Nucleus accumbens (tissue), 56 donors: ENCODE results near the gene ST13.
"Not testable (repeated sequence)": the region's sequence is repeated elsewhere in the genome, so short reads cannot be mapped to it uniquely, and the experiment has no call there.

Experiments used
- DNase-seq, 56 donors: peaks; one replicate each; lab custom pipeline; 2025; lab: John Stamatoyannopoulos, UW

The ST13 gene

DNA sequence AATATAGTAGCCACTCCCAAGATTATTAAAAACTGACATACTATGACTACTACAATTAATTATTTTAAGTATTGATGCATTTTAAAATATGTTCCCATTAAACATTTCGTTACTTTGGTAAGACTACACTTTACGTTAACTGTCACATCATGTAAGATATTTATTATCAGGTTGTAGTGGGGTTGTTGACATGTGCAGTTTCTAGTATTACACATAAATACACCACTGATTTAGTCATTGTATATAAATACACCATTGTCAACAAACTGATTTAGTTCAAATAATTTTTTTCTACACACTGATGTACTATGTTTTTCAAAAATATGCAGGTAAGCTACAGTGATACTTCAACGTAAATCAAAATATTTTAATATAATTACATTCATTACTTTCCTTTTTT is 11.5 kb downstream of the ST13 start:
- DNase-seq, result no peak

GRCh38 chr22:40838486-40838885 is 18.0 kb downstream of the ST13 start:
- no peak for DNase-seq

DNA sequence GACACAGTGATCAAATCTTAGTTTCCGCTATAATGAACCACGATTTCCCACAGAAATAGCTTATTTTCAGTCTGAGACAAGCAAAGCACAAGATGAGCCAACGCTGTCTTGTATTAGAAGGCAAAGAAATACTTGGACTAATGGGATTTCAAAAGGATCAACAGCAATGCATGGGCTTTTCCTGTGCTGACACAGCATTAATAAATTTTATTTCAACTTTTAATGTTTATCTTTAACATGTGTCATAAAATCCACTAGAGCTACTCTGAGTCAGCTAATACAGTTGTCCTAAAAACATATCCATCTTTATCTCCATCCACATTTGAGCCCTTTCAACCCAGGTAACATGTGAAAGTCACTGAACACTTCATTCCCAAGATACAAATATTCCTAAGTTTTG is 21.8 kb downstream of the ST13 start:
- DNase-seq, result no peak

DNA sequence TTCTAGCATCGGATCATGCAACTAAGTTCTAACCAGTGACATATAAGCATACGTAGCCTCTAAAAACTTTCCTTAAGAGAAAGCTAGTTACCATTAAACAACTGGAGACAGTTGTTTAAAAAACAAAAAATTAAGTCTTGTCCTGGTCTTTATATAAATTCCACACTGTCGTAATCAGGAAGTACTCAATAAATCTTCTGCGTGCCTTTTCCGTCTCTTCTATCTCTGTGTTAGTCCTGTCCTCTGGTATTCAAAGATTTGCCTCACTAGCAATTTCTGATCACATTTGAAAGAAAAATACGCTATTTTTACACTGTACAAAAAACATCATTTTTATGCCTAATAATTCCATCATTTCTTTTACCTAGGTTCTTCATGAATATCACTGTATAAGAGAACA is 27.3 kb downstream of the ST13 start:
- no peak for DNase-seq

GRCh38 chr22:40826984-40827741 is 29.3 kb downstream of the ST13 start:
- no peak for DNase-seq

DNA sequence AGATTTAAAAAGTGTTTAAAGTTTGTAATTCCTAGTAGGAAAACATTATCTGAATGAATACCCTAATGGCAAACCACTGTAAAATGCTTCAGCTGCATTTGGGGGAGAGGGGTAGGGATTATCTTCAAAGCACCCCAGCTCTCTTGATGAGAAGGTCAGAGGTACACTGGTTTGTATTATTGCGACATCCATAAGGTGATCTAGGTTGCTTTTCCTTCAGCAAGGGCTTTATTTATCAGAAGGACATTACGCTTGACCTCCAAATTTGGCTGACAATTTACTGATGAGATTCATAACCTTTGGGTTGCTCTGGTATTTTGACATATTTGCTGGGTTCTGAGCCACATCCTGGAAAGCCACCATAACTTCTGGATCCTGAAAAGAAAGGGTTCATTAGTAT is 30.1 kb downstream of the ST13 start:
- not testable (repeated sequence) for DNase-seq

GRCh38 chr22:40823426-40823825 is 33.0 kb downstream of the ST13 start:
- DNase-seq, result no peak

DNA sequence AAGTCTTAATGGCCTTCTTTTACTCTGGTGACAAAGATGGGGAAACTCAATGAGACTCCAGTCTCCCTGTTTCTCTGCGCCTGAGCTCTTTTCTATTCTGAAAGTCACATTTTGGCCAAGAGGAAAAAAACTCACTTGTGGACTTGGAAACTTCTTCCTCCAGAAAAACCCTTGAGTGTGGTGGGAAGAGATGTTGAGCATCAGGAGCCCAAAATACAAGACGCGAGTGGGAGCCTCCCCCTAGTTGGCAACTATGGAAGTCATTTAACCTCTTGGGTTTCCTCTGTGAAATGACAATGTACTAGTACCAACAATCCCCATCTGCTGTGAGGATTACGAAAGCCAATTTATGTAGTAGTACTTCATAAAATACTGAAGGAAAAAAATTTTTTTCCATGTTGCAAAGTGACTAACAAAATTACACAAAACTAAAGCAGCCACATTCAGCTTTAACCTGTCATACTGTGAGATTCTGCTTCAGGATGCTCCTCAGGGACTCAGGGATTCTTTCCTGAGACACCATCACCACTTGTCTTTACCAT is 36.8 kb downstream of the ST13 start:
- no peak for DNase-seq

GRCh38 chr22:40818747-40819598 is 37.5 kb downstream of the ST13 start, which contains the start of gene SLC25A17:
SLC25A17 (minus strand) TSS chr22:40819346; CDS start chr22:40819248, 98 bp downstream.
- DNase-seq, result peak in 55 of 56 donors; percentile 52 to 94 (median 85)

DNA sequence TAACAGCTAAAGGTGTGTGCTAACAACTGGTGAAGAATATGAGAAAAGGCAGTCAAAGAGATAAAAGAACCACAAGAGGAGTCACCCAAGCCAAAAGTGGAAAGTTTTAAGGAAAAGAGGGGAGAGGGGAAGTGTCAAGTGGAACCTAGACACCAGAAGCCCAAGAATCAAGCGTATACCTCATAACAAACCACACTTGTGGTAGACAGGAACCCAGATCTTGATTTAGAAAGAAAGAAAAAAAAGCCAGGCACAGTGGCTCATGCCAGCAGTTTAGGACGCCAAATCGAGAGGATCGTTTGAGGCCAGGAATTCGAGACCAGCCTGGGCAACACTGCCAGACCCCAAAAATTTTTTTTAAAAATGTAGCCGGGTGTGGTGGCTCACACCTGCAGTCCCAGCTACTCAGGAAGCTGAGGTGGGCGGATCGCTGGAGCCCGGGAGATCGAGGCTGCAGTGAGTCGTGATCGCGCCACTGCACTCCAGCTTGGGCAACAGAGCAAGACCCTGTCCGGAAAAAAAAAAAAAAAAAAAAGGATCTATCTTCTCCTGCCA is 38.2 kb downstream of the ST13 start:
- DNase-seq, result no peak

GRCh38 chr22:40817737-40818136 is 38.7 kb downstream of the ST13 start:
- DNase-seq, result no peak

- no peak for DNase-seq
These were observed 42.5 kb downstream of the ST13 start for GRCh38 chr22:40813912-40814315.

- DNase-seq, result no peak
These were observed 48.2 kb downstream of the ST13 start for GRCh38 chr22:40808018-40808841.

DNA sequence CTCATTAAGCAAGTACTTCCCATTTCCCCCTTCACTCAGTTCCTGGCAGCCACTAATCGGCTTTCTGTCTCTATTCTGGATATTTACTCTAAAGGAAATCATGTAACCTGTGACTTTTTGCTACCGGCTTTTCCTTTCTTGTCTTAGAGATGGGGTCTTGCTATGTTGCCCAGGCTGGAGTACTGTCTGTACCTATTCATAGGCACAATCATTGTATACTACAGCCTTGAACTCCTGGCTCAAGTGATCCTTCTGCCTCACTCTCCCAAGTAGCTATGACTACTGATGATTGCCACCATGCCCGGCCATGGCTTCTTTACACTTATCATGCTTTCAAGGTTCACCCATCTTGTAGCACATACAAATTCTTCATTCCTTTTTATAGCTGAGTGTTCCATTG is 49.7 kb downstream of the ST13 start:
- DNase-seq, result no peak

DNA sequence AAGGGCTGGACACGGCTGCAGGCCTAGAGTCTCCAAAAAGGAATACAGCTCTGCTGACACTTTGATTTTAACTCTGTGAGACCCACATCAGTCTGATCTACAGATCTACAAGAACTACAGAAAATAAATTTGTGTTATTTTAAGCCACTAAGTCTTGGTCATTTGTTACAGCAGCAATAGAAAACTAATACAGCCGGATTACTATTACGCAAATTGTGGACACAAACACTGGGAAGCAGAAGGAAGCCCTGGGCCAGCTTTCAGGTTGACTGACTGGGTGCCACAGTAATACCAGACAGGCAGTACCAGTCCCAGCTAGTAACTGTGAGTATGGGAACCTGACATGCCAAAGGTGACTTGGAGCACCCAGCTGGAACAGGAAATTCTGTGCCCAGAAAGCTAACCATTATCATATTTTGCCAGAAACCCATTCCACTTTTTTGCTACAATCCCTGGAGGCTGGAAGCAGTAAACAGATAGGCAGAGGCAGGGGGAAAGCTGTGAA is 50.7 kb downstream of the ST13 start:
- no peak for DNase-seq

- DNase-seq, result no peak
These were observed 51.2 kb downstream of the ST13 start for GRCh38 chr22:40805239-40805638.

GRCh38 chr22:40803321-40803720 is 53.1 kb downstream of the ST13 start:
- DNase-seq, result no peak

GRCh38 chr22:40799008-40799407 is 57.4 kb downstream of the ST13 start:
- DNase-seq, result no peak

DNA sequence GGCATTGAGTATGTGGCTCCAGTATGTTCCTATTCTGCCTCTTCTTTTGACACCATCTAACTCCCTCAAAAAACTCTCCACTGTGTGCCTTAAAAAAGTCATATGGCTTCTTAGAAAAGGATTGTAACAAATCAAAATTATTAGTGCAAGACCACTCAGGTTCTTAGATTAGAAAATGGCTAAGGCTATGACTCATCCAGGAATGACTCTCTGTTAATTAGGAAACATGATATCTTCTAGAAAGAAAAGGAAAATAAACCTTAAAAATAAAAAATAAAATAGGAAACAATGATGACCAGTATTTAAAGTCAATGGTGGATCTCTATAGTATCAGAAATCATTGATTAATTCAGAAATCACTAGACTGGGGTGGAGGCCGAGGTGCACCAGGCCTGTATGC is 59.0 kb downstream of the ST13 start:
- no peak for DNase-seq

DNA sequence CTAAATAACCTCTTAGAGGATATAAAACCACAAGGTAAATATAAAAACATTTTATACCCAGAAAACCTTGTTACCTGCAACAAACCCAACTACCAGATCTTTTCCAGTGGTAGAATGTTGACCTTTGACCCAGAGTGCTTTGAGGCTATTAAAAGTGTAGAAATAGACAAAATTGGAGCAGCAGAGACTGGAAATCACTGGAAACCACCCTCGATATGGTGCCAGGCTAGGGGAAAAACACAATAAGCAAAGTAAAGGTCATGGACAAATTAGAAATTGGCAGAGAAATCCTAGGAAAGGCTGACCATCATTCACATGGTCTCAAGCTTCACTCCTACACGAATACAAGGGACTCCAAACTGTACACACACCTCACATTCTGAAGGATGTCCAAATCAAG is 64.0 kb downstream of the ST13 start:
- no peak for DNase-seq
